Measurements from ENCODE around the gene UBE2J2. TPM values are rescaled to one million over a fixed set of nuclear protein-coding genes. Genes with fewer than 3 reads are reported as not detected.
A peak's percentile ranks its signal among the peaks of the same experiment; 100 is the strongest.

Gene UBE2J2
- 31.2 and 32.6 TPM in 2 replicates for total RNA-seq

DNA sequence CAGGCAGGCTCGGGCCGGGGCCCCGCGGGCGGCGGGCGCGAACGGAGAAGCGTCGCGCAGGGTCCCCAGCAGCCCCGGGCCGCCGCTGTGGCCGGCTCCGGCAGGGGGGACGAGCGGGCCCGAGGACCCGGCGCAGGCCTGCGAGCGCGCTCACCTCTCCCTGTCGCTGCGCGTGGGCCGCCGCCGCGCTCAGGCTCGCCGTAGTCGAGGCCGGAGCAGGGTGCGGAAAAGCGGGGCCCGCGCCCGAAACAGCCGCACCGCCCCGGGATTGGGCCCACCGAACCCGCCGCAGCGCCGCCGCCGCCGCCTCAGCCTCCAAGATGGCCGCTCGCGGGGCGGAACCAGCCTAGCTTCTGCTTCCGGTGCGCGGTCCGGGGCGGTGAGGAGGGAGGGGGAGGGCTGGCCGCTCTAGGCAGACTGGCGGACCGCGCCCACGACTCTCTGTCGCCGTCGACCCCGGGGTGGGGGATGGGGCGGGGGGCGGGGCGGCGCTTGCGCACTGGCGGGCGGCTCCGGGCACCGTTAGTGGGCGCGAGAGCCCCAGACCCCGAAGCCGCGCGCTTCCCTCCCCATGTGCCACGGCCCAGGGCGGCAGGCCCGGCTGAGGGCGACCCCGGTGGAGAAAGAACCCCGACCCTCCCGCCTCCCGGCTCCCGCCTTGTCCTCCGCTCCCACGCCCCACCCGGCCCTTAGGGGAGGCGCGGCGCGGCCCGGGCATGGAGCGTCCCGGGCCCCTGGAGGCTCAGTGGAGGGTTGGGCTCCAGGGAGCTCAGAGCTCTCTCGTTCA is at the start of gene UBE2J2:
UBE2J2 (minus strand) TSS at position 343 of the 787 bp plus-strand sequence. CDS start 5,862 bp downstream, outside the sequence.
- Histone ChIP-seq H3K79me2 (ENCODE audit: insufficient read depth, low read length) (peaks cover 51% of the 10 kb centered on the region), H2AFZ (ENCODE audit: low read length) (peak within 1 kb of the TSS; percentile 56), H3K4me2 (ENCODE audit: insufficient read depth, low read length) (peak within 1 kb of the TSS; percentile 99), H3K27me3 (ENCODE audit: insufficient read depth, low read length) (no peaks in the 10 kb centered on the region), H3K4me3 (ENCODE audit: insufficient read depth, low read length) (peak within 1 kb of the TSS; percentile 80), H3K4me1 (ENCODE audit: insufficient read depth, low read length) (peaks cover 23% of the 10 kb centered on the region), H3K36me3 (ENCODE audit: insufficient read depth, low read length) (peaks cover 11% of the 10 kb centered on the region), H3K9me3 (ENCODE audit: low read depth, low read length) (no peaks in the 10 kb centered on the region), H3K27ac (ENCODE audit: low read depth, low read length) (peak within 1 kb of the TSS; percentile 91), H4K20me1 (ENCODE audit: insufficient read depth, low read length) (peaks cover 26% of the 10 kb centered on the region)
- peak; percentile 100 for DNase-seq (ENCODE audit: insufficient read length, low spot score, missing footprints)
- TF ChIP-seq, protein P1, sequence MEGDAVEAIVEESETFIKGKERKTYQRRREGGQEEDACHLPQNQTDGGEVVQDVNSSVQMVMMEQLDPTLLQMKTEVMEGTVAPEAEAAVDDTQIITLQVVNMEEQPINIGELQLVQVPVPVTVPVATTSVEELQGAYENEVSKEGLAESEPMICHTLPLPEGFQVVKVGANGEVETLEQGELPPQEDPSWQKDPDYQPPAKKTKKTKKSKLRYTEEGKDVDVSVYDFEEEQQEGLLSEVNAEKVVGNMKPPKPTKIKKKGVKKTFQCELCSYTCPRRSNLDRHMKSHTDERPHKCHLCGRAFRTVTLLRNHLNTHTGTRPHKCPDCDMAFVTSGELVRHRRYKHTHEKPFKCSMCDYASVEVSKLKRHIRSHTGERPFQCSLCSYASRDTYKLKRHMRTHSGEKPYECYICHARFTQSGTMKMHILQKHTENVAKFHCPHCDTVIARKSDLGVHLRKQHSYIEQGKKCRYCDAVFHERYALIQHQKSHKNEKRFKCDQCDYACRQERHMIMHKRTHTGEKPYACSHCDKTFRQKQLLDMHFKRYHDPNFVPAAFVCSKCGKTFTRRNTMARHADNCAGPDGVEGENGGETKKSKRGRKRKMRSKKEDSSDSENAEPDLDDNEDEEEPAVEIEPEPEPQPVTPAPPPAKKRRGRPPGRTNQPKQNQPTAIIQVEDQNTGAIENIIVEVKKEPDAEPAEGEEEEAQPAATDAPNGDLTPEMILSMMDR (IDR thresholded peaks at IDR 0.05; ENCODE audit: extremely low read depth, low read depth, low read length), result no peak

DNA sequence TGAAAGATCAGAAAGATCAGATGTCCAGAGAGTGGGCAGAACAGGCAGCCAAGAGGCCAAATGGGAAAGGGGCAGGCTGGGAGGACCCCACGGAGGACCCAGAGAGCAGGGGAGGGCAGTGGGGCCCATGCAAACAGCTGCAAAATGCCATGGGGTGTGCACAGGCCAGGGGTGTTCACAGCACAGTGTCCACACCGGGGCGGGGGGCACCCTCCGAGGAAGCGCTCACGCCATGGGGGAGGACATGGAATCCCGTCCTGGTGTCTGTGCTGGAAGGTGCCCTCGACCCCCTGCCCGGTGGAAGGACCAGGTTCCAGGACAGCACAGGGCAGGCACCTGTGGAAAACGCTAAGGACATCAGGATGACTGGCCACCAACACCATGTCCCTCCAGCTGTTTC is 49.3 kb upstream of the UBE2J2 start:
- Histone ChIP-seq H3K79me2 (ENCODE audit: insufficient read depth, low read length) (peaks cover 82% of the 10 kb centered on the region), H3K4me1 (ENCODE audit: insufficient read depth, low read length) (peaks cover 21% of the 10 kb centered on the region), H3K27ac (ENCODE audit: low read depth, low read length) (no peak overlapping the region), H2AFZ (ENCODE audit: low read length) (no peak overlapping the region), H3K27me3 (ENCODE audit: insufficient read depth, low read length) (no peaks in the 10 kb centered on the region), H4K20me1 (ENCODE audit: insufficient read depth, low read length) (peaks cover 47% of the 10 kb centered on the region), H3K4me3 (ENCODE audit: insufficient read depth, low read length) (no peak overlapping the region), H3K9me3 (ENCODE audit: low read depth, low read length) (no peaks in the 10 kb centered on the region), H3K36me3 (ENCODE audit: insufficient read depth, low read length) (peaks cover 18% of the 10 kb centered on the region), H3K4me2 (ENCODE audit: insufficient read depth, low read length) (peak overlapping the region; percentile 4)
- TF ChIP-seq, protein P1 (IDR thresholded peaks at IDR 0.05; ENCODE audit: extremely low read depth, low read depth, low read length), result no peak
- no peak for DNase-seq (ENCODE audit: insufficient read length, low spot score, missing footprints)

DNA sequence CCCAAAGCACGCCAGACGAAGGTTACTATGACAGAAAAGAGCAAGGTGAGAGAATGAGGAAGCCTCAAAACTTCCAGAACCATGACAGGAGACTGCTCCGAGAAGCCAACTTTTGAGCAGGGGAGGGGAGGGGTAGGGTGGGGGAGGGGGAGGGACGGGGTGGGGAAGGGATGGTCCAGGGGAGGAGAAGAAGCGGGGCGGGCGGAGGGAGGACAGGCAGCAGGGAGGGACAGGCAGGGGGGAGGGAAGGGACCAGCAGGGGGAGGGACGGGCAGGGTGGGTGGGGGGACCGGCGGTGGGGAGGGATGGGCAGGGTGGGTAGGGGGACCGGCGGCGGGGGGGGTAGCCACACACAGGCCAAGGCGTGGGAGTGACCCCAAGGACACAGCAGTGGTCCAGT is 48.8 kb upstream of the UBE2J2 start:
- Histone ChIP-seq H3K4me1 (ENCODE audit: insufficient read depth, low read length) (peaks cover 22% of the 10 kb centered on the region), H3K27me3 (ENCODE audit: insufficient read depth, low read length) (no peaks in the 10 kb centered on the region), H4K20me1 (ENCODE audit: insufficient read depth, low read length) (peaks cover 49% of the 10 kb centered on the region), H3K4me2 (ENCODE audit: insufficient read depth, low read length) (no peak overlapping the region), H3K27ac (ENCODE audit: low read depth, low read length) (no peak overlapping the region), H3K36me3 (ENCODE audit: insufficient read depth, low read length) (peaks cover 22% of the 10 kb centered on the region), H3K4me3 (ENCODE audit: insufficient read depth, low read length) (no peak overlapping the region), H3K79me2 (ENCODE audit: insufficient read depth, low read length) (peaks cover 86% of the 10 kb centered on the region), H3K9me3 (ENCODE audit: low read depth, low read length) (no peaks in the 10 kb centered on the region), H2AFZ (ENCODE audit: low read length) (no peak overlapping the region)
- TF ChIP-seq, protein P1 (IDR thresholded peaks at IDR 0.05; ENCODE audit: extremely low read depth, low read depth, low read length), result no peak
- DNase-seq (ENCODE audit: insufficient read length, low spot score, missing footprints), result no peak

DNA sequence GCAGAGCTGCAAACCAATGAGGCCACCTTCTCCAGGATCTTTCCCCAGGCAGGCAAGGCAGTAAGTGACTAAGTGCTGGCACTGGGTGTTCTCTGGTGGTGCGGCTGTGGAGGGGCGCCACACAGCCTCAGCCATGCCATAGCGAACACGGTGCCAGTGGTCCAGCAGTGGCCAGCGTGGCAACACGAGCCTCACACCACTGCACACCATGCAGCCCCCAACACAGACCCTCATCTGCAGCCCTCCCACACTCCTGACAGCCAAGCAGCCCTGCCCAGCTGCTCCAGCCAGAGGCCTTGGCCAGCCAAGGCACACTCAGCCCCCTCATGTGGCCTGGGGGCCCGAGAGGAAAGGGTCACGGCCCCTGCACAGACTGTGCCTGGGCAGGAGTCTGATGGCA is 47.8 kb upstream of the UBE2J2 start:
- H3K4me2 ChIP-seq (ENCODE audit: insufficient read depth, low read length), result no peak overlapping the region
- H3K27me3 ChIP-seq (ENCODE audit: insufficient read depth, low read length), result no peaks in the 10 kb centered on the region
- TF ChIP-seq, protein P1 (IDR thresholded peaks at IDR 0.05; ENCODE audit: extremely low read depth, low read depth, low read length), result no peak
- DNase-seq (ENCODE audit: insufficient read length, low spot score, missing footprints), result no peak
- H3K36me3 ChIP-seq (ENCODE audit: insufficient read depth, low read length), result peaks cover 23% of the 10 kb centered on the region
- H3K4me3 ChIP-seq (ENCODE audit: insufficient read depth, low read length), result no peak overlapping the region
- H3K27ac ChIP-seq (ENCODE audit: low read depth, low read length), result peak overlapping the region; percentile 33
- peaks cover 81% of the 10 kb centered on the region for H3K79me2 ChIP-seq (ENCODE audit: insufficient read depth, low read length)
- H2AFZ ChIP-seq (ENCODE audit: low read length), result no peak overlapping the region
- H3K4me1 ChIP-seq (ENCODE audit: insufficient read depth, low read length), result peaks cover 22% of the 10 kb centered on the region
- H3K9me3 ChIP-seq (ENCODE audit: low read depth, low read length), result no peaks in the 10 kb centered on the region
- peaks cover 51% of the 10 kb centered on the region for H4K20me1 ChIP-seq (ENCODE audit: insufficient read depth, low read length)
